ENCODE results near the gene MEIS3. TPM values are rescaled to one million over a fixed set of nuclear protein-coding genes. Genes with fewer than 3 reads are reported as not detected.

The MEIS3 gene
- total RNA-seq: 1.8 and 2.8 TPM in 2 replicates

GRCh38 chr19:47419030-47419783 is at the start of gene MEIS3:
TSS of gene MEIS3 (minus strand) at chr19:47419527. CDS start at chr19:47419081, 446 bp downstream.

Other genes with a start within 250 kb of the MEIS3 start
- 3.5 and 5.9 TPM in 2 replicates for gene BBC3, start 188.3 kb downstream of the MEIS3 start, total RNA-seq
- 12.9 and 13.5 TPM in 2 replicates for gene CCDC9, start 163.0 kb downstream of the MEIS3 start, total RNA-seq
- 2.0 and 4.9 TPM in 2 replicates for gene INAFM1, start 144.6 kb downstream of the MEIS3 start, total RNA-seq
- 0.35 and 0.65 TPM in 2 replicates for gene C5AR1, start 109.7 kb downstream of the MEIS3 start, total RNA-seq
- not detected in 2 replicates for gene C5AR2, start 87.4 kb downstream of the MEIS3 start, total RNA-seq
- 12.2 and 19.5 TPM in 2 replicates for gene DHX34, start 70.2 kb downstream of the MEIS3 start, total RNA-seq
- gene SLC8A2, start 52.4 kb upstream of the MEIS3 start, total RNA-seq: 0.28 and 1.3 TPM in 2 replicates
- gene KPTN, start 64.7 kb upstream of the MEIS3 start, total RNA-seq: 3.6 and 6.8 TPM in 2 replicates
- gene NAPA, start 95.5 kb upstream of the MEIS3 start, total RNA-seq: 74.3 and 92.5 TPM in 2 replicates
- gene ZNF541, start 153.6 kb upstream of the MEIS3 start, total RNA-seq: 0.07 TPM in 1 of 2 replicates, not detected in the other
- gene BICRA, start 189.6 kb upstream of the MEIS3 start, total RNA-seq: 3.9 and 4.6 TPM in 2 replicates

Measured in airway epithelial cell (primary cell).